Memory B cell (primary cell): ENCODE measurements around the gene PRKCA.
"Not testable (repeated sequence)": the region's sequence is repeated elsewhere in the genome, so short reads cannot be mapped to it uniquely, and the experiment has no call there.

ENCODE experiments used
- ATAC-seq: fragments of 150-1000 bp; cut with Tn5 transposase; 2 replicates; pipeline ENCODE4 v1.10.0; 2021; ENCODE audit warnings: low read depth, mild to moderate bottlenecking, moderate library complexity
- DNase-seq, 2 donors: peaks; one replicate each; pipeline ENCODE4 v3.0.0; 2022; ENCODE audit warnings: low spot score in 2 of 2
- H3K27ac Mint-ChIP-seq: one replicate; pipeline ENCODE4 v1.8.0; 2022; ENCODE audit warnings: mild to moderate bottlenecking, moderate library complexity, mixed read lengths
- H3K27me3 Mint-ChIP-seq: one replicate; pipeline ENCODE4 v1.8.0; 2022; ENCODE audit warnings: mixed read lengths
- H3K36me3 Mint-ChIP-seq: one replicate; pipeline ENCODE4 v1.8.0; 2022; ENCODE audit warnings: mild to moderate bottlenecking, mixed read lengths
- H3K4me1 Mint-ChIP-seq: one replicate; pipeline ENCODE4 v1.8.0; 2022; ENCODE audit warnings: mixed read lengths
- H3K4me3 Mint-ChIP-seq: one replicate; pipeline ENCODE4 v1.8.0; 2022; ENCODE audit warnings: mild to moderate bottlenecking, moderate library complexity, mixed read lengths
- H3K9me3 Mint-ChIP-seq: one replicate; pipeline ENCODE4 v1.8.0; 2022; ENCODE audit warnings: mixed read lengths

Gene PRKCA

GRCh38 chr17:66611397-66611796 is 309.0 kb downstream of the PRKCA start:
- no peaks in the 10 kb centered on the region for H3K4me1 Mint-ChIP-seq
- no peaks in the 10 kb centered on the region for H3K27me3 Mint-ChIP-seq
- ATAC-seq (no peak), DNase-seq (no peak)
- H3K9me3 Mint-ChIP-seq, result peaks cover 6% of the 10 kb centered on the region
- H3K27ac Mint-ChIP-seq, result no peak overlapping the region
- no peak overlapping the region for H3K4me3 Mint-ChIP-seq
- no peaks in the 10 kb centered on the region for H3K36me3 Mint-ChIP-seq

GRCh38 chr17:66612993-66613392 is 310.6 kb downstream of the PRKCA start:
- Mint-ChIP-seq H3K27ac (no peak overlapping the region), H3K4me1 (no peaks in the 10 kb centered on the region)

GRCh38 chr17:66614469-66614868 is 312.1 kb downstream of the PRKCA start:
- ATAC-seq, result no peak
- DNase-seq, result no peak
- Mint-ChIP-seq H3K9me3 (peaks cover 5% of the 10 kb centered on the region), H3K36me3 (no peaks in the 10 kb centered on the region), H3K4me1 (no peaks in the 10 kb centered on the region), H3K4me3 (no peak overlapping the region), H3K27me3 (peaks cover 2% of the 10 kb centered on the region), H3K27ac (no peak overlapping the region)

More at GRCh38 chr17:66612993-66613392, 310.6 kb downstream of the PRKCA start:
- Mint-ChIP-seq H3K27me3 (peaks cover 2% of the 10 kb centered on the region), H3K9me3 (peaks cover 6% of the 10 kb centered on the region), H3K36me3 (no peaks in the 10 kb centered on the region), H3K4me3 (no peak overlapping the region)
- ATAC-seq (no peak), DNase-seq (no peak)

GRCh38 chr17:66619206-66619605 is 316.8 kb downstream of the PRKCA start:
- Mint-ChIP-seq H3K4me1 (no peaks in the 10 kb centered on the region), H3K9me3 (peaks cover 1% of the 10 kb centered on the region), H3K4me3 (no peak overlapping the region), H3K27ac (no peak overlapping the region), H3K27me3 (peaks cover 8% of the 10 kb centered on the region), H3K36me3 (no peaks in the 10 kb centered on the region)
- ATAC-seq (no peak), DNase-seq (no peak)

GRCh38 chr17:66620528-66620927 is 318.1 kb downstream of the PRKCA start:
- Mint-ChIP-seq H3K27me3 (peaks cover 8% of the 10 kb centered on the region), H3K27ac (no peak overlapping the region), H3K4me1 (no peaks in the 10 kb centered on the region), H3K36me3 (no peaks in the 10 kb centered on the region), H3K4me3 (no peak overlapping the region), H3K9me3 (peaks cover 1% of the 10 kb centered on the region)
- ATAC-seq (no peak), DNase-seq (no peak)

GRCh38 chr17:66624630-66625029 is 322.2 kb downstream of the PRKCA start:
- not testable (repeated sequence) for DNase-seq, H3K4me3 Mint-ChIP-seq, ATAC-seq, H3K9me3 Mint-ChIP-seq, H3K36me3 Mint-ChIP-seq, H3K27me3 Mint-ChIP-seq, H3K27ac Mint-ChIP-seq, H3K4me1 Mint-ChIP-seq

GRCh38 chr17:66625311-66625767 is 322.9 kb downstream of the PRKCA start:
- Mint-ChIP-seq H3K36me3 (no peaks in the 10 kb centered on the region), H3K9me3 (peaks cover 1% of the 10 kb centered on the region), H3K27me3 (peaks cover 6% of the 10 kb centered on the region), H3K4me3 (no peak overlapping the region), H3K27ac (no peak overlapping the region), H3K4me1 (no peaks in the 10 kb centered on the region)
- ATAC-seq, result no peak
- DNase-seq, result no peak

GRCh38 chr17:66627985-66628384 is 325.6 kb downstream of the PRKCA start:
- no peaks in the 10 kb centered on the region for H3K36me3 Mint-ChIP-seq
- no peak overlapping the region for H3K27ac Mint-ChIP-seq
- peaks cover 1% of the 10 kb centered on the region for H3K9me3 Mint-ChIP-seq
- DNase-seq, result no peak
- H3K4me1 Mint-ChIP-seq, result no peaks in the 10 kb centered on the region
- no peak for ATAC-seq
- no peaks in the 10 kb centered on the region for H3K27me3 Mint-ChIP-seq
- H3K4me3 Mint-ChIP-seq, result no peak overlapping the region

GRCh38 chr17:66629762-66630161 is 327.3 kb downstream of the PRKCA start:
- no peak for ATAC-seq
- Mint-ChIP-seq H3K27me3 (no peaks in the 10 kb centered on the region), H3K27ac (no peak overlapping the region), H3K4me3 (no peak overlapping the region), H3K9me3 (no peaks in the 10 kb centered on the region), H3K4me1 (no peaks in the 10 kb centered on the region), H3K36me3 (no peaks in the 10 kb centered on the region)
- DNase-seq, result no peak

GRCh38 chr17:66630379-66630778 is 328.0 kb downstream of the PRKCA start:
- DNase-seq (no peak), ATAC-seq (no peak)
- no peaks in the 10 kb centered on the region for H3K9me3 Mint-ChIP-seq
- H3K27me3 Mint-ChIP-seq, result no peaks in the 10 kb centered on the region
- no peaks in the 10 kb centered on the region for H3K36me3 Mint-ChIP-seq
- H3K4me1 Mint-ChIP-seq, result no peaks in the 10 kb centered on the region
- no peak overlapping the region for H3K27ac Mint-ChIP-seq
- H3K4me3 Mint-ChIP-seq, result no peak overlapping the region

- no peak for ATAC-seq
- Mint-ChIP-seq H3K27ac (no peak overlapping the region), H3K27me3 (no peaks in the 10 kb centered on the region), H3K9me3 (no peaks in the 10 kb centered on the region), H3K4me1 (no peaks in the 10 kb centered on the region), H3K36me3 (no peaks in the 10 kb centered on the region), H3K4me3 (no peak overlapping the region)
- no peak for DNase-seq
Observed at GRCh38 chr17:66630828-66631472, 328.5 kb downstream of the PRKCA start.

- DNase-seq (no peak), ATAC-seq (no peak)
- Mint-ChIP-seq H3K27ac (no peak overlapping the region), H3K4me1 (no peaks in the 10 kb centered on the region), H3K36me3 (no peaks in the 10 kb centered on the region), H3K4me3 (no peak overlapping the region), H3K27me3 (peaks cover 3% of the 10 kb centered on the region), H3K9me3 (no peaks in the 10 kb centered on the region)
Observed at GRCh38 chr17:66632731-66633130, 330.3 kb downstream of the PRKCA start.

- H3K9me3 Mint-ChIP-seq, result no peaks in the 10 kb centered on the region
- no peak for ATAC-seq
- no peak overlapping the region for H3K4me3 Mint-ChIP-seq
- peaks cover 3% of the 10 kb centered on the region for H3K27me3 Mint-ChIP-seq
- H3K27ac Mint-ChIP-seq, result no peak overlapping the region
- no peak for DNase-seq
- no peaks in the 10 kb centered on the region for H3K4me1 Mint-ChIP-seq
- no peaks in the 10 kb centered on the region for H3K36me3 Mint-ChIP-seq
Observed at GRCh38 chr17:66633317-66633965, 331.0 kb downstream of the PRKCA start.

GRCh38 chr17:66634193-66634592 is 331.8 kb downstream of the PRKCA start:
- Mint-ChIP-seq H3K9me3 (no peaks in the 10 kb centered on the region), H3K27ac (no peak overlapping the region), H3K4me1 (no peaks in the 10 kb centered on the region), H3K4me3 (no peak overlapping the region), H3K27me3 (peaks cover 3% of the 10 kb centered on the region), H3K36me3 (no peaks in the 10 kb centered on the region)
- ATAC-seq (no peak), DNase-seq (no peak)
